Fibroblast of skin of scalp (primary cell): Measurements from ENCODE around the gene EYA2.
A peak's percentile ranks its signal among the peaks of the same experiment; 100 is the strongest.
"Not testable (repeated sequence)": the region's sequence is repeated elsewhere in the genome, so short reads cannot be mapped to it uniquely, and the experiment has no call there.

Experiments
- DNase-seq: peaks from one replicate; pipeline ENCODE4 v3.0.0-alpha.2; 2013

Gene EYA2

GRCh38 chr20:46955601-46956556 lies 61.2 kb downstream of the EYA2 start:
- no peak for DNase-seq

- DNase-seq = peak; percentile 97
Measured at GRCh38 chr20:46959081-46959692, 64.5 kb downstream of the EYA2 start.

GRCh38 chr20:46959821-46960220 lies 65.2 kb downstream of the EYA2 start:
- no peak for DNase-seq

- no peak for DNase-seq
Measured at GRCh38 chr20:46960536-46960935, 65.9 kb downstream of the EYA2 start.

- DNase-seq = not testable (repeated sequence)
Measured at GRCh38 chr20:46961968-46962367, 67.3 kb downstream of the EYA2 start.

- no peak for DNase-seq
Measured at GRCh38 chr20:46962452-46963195, 68.0 kb downstream of the EYA2 start.

GRCh38 chr20:46963196-46963529 lies 68.5 kb downstream of the EYA2 start:
- DNase-seq = peak; percentile 18

- no peak for DNase-seq
Measured at GRCh38 chr20:46963758-46964617, 69.3 kb downstream of the EYA2 start.

- DNase-seq = no peak
Measured at GRCh38 chr20:46964618-46965455, 70.2 kb downstream of the EYA2 start.

GRCh38 chr20:46965477-46965876 lies 70.8 kb downstream of the EYA2 start:
- no peak for DNase-seq

GRCh38 chr20:46967646-46968045 lies 73.0 kb downstream of the EYA2 start:
- no peak for DNase-seq

GRCh38 chr20:46970937-46971630 lies 76.4 kb downstream of the EYA2 start:
- DNase-seq = peak; percentile 91

GRCh38 chr20:46973766-46974165 lies 79.1 kb downstream of the EYA2 start:
- DNase-seq = no peak

GRCh38 chr20:46974669-46975434 lies 80.2 kb downstream of the EYA2 start:
- DNase-seq = no peak

GRCh38 chr20:46975976-46976375 lies 81.3 kb downstream of the EYA2 start:
- DNase-seq = no peak

GRCh38 chr20:46977204-46977603 lies 82.6 kb downstream of the EYA2 start:
- no peak for DNase-seq

GRCh38 chr20:46977909-46978588 lies 83.4 kb downstream of the EYA2 start:
- DNase-seq = no peak

GRCh38 chr20:46978951-46979491 lies 84.4 kb downstream of the EYA2 start:
- DNase-seq = peak; percentile 50
